SK-N-MC (cell line): ENCODE results near the gene GGNBP2.

Experiments
- EZH2 ChIP-seq: fragments of 200-600 bp; sonication (generic); IDR thresholded peaks from one replicate; pipeline ENCODE4 v1.6.1; 2017; ENCODE audit warnings: antibody characterized with exemption
- FOXP2 ChIP-seq: optimal IDR thresholded peaks from 2 replicates; pipeline ENCODE3; 2011; ENCODE audit warnings: mild to moderate bottlenecking, moderate library complexity; ENCODE audit not compliant: insufficient read depth; ENCODE audit errors: extremely low read length, control extremely low read depth
- POLR2AphosphoS5 ChIP-seq: IDR thresholded peaks from 2 replicates; pipeline ENCODE4 v1.6.1; 2012; ENCODE audit warnings: mild to moderate bottlenecking, low read depth, low read length, borderline replicate concordance

- no peak for TF ChIP-seq POLR2AphosphoS5
- TF ChIP-seq FOXP2 = no peak
- no peak for TF ChIP-seq EZH2
Observed at GRCh38 chr17:36529121-36529520, 15.6 kb upstream of the GGNBP2 start.
